ENCODE measurements around the gene SKA2.
"Not testable (repeated sequence)": the region's sequence is repeated elsewhere in the genome, so short reads cannot be mapped to it uniquely, and the experiment has no call there.

Gene SKA2, protein sequence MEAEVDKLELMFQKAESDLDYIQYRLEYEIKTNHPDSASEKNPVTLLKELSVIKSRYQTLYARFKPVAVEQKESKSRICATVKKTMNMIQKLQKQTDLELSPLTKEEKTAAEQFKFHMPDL

GRCh38 chr17:59154721-59155438, at the start of gene SKA2:
Gene SKA2 (minus strand): TSS chr17:59155186. CDS start chr17:59155163, 23 bp downstream.
- H3K4me1 Mint-ChIP-seq (ENCODE audit: low read depth) = peaks cover 43% of the 10 kb centered on the region
- H3K27ac Mint-ChIP-seq = no peak within 1 kb of the TSS
- H3K4me3 Mint-ChIP-seq = no peak within 1 kb of the TSS
- no peaks in the 10 kb centered on the region for H3K9me3 Mint-ChIP-seq
- H3K36me3 Mint-ChIP-seq (ENCODE audit: low read depth) = peaks cover 11% of the 10 kb centered on the region
- no peaks in the 10 kb centered on the region for H3K27me3 Mint-ChIP-seq (ENCODE audit: low read depth)

DNA sequence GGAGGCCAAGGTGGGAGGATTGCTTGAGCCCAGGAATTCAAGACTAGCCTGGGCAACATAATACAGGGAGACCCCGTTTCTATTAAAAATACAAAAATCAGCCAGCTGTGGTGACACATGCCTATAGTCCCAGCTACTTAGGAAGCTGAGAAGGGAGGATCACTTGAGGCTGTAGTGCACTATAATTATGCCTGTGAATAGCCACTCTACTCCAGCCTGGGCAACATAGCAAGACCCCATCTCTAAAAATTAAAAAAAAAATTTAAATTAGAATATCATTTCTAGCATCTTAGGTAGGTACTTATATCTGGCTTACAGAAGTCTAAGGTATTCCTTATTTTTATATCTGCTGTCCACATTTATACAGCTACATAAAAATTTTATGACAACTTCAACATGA, 47.3 kb upstream of the SKA2 start:
- no peak overlapping the region for H3K4me3 Mint-ChIP-seq
- H3K27me3 Mint-ChIP-seq (ENCODE audit: low read depth) = no peaks in the 10 kb centered on the region
- H3K4me1 Mint-ChIP-seq (ENCODE audit: low read depth) = no peaks in the 10 kb centered on the region
- no peaks in the 10 kb centered on the region for H3K9me3 Mint-ChIP-seq
- peaks cover 4% of the 10 kb centered on the region for H3K36me3 Mint-ChIP-seq (ENCODE audit: low read depth)
- no peak overlapping the region for H3K27ac Mint-ChIP-seq

DNA sequence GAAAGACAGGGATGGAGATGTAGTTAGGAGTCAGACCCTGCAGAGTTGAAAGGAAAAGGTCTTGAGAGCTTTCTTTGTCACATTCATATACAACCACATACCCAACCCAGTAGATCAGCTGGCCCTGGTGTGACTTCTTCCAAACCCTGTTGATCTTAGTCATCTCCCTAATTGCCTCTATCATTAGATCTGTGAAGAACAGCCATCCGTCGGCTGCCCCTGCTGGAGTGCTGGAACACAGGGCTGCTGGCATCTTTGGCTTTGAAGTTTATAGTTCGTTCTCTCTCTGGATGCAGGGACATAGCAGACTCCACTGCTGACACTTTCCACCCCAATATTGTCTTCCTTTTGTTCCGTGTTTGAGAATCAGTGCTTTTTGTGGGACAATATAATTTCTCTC, 44.4 kb upstream of the SKA2 start:
- Mint-ChIP-seq H3K36me3 (ENCODE audit: low read depth) (peaks cover 7% of the 10 kb centered on the region), H3K27me3 (ENCODE audit: low read depth) (no peaks in the 10 kb centered on the region), H3K27ac (no peak overlapping the region), H3K9me3 (no peaks in the 10 kb centered on the region), H3K4me1 (ENCODE audit: low read depth) (no peaks in the 10 kb centered on the region), H3K4me3 (no peak overlapping the region)

- H3K27ac Mint-ChIP-seq = no peak overlapping the region
- H3K27me3 Mint-ChIP-seq (ENCODE audit: low read depth) = no peaks in the 10 kb centered on the region
- H3K4me1 Mint-ChIP-seq (ENCODE audit: low read depth) = no peaks in the 10 kb centered on the region
- H3K4me3 Mint-ChIP-seq = no peak overlapping the region
- H3K36me3 Mint-ChIP-seq (ENCODE audit: low read depth) = peaks cover 27% of the 10 kb centered on the region
- no peaks in the 10 kb centered on the region for H3K9me3 Mint-ChIP-seq
Observed at GRCh38 chr17:59193336-59193862, 38.4 kb upstream of the SKA2 start.

GRCh38 chr17:59190806-59191205, 35.8 kb upstream of the SKA2 start:
- Mint-ChIP-seq H3K27me3 (ENCODE audit: low read depth) (no peaks in the 10 kb centered on the region), H3K9me3 (no peaks in the 10 kb centered on the region), H3K4me1 (ENCODE audit: low read depth) (peaks cover 2% of the 10 kb centered on the region), H3K4me3 (no peak overlapping the region), H3K27ac (no peak overlapping the region), H3K36me3 (ENCODE audit: low read depth) (peaks cover 34% of the 10 kb centered on the region)

- Mint-ChIP-seq H3K9me3 (no peaks in the 10 kb centered on the region), H3K4me3 (no peak overlapping the region), H3K4me1 (ENCODE audit: low read depth) (peaks cover 2% of the 10 kb centered on the region), H3K27me3 (ENCODE audit: low read depth) (no peaks in the 10 kb centered on the region), H3K27ac (no peak overlapping the region), H3K36me3 (ENCODE audit: low read depth) (peaks cover 23% of the 10 kb centered on the region)
Observed at GRCh38 chr17:59186850-59187249, 31.9 kb upstream of the SKA2 start.

DNA sequence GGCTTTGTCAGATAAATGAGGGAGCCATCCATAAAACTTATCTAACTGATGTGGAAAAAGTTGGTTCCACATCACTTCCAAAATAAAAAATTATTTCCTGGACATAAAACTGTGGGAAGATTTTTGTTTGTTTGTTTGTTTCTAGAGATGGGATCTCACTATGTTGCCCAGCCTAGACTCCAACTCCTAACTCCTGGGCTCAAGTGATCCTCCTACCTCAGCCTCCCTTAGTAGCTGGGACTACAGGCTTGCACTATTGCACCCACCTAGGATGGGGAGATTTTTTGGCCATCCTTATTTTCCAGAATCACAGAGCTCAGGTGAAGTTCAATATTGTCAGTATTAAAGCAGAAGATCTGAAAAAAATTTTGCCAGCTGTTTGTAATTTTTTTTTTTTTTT, 31.0 kb upstream of the SKA2 start:
- peaks cover 21% of the 10 kb centered on the region for H3K36me3 Mint-ChIP-seq (ENCODE audit: low read depth)
- no peaks in the 10 kb centered on the region for H3K27me3 Mint-ChIP-seq (ENCODE audit: low read depth)
- H3K4me1 Mint-ChIP-seq (ENCODE audit: low read depth) = peaks cover 2% of the 10 kb centered on the region
- H3K27ac Mint-ChIP-seq = no peak overlapping the region
- no peak overlapping the region for H3K4me3 Mint-ChIP-seq
- H3K9me3 Mint-ChIP-seq = no peaks in the 10 kb centered on the region

GRCh38 chr17:59181481-59181880, 26.5 kb upstream of the SKA2 start:
- H3K36me3 Mint-ChIP-seq (ENCODE audit: low read depth) = peaks cover 24% of the 10 kb centered on the region
- no peak overlapping the region for H3K27ac Mint-ChIP-seq
- peaks cover 7% of the 10 kb centered on the region for H3K4me1 Mint-ChIP-seq (ENCODE audit: low read depth)
- H3K4me3 Mint-ChIP-seq = no peak overlapping the region
- H3K9me3 Mint-ChIP-seq = no peaks in the 10 kb centered on the region
- H3K27me3 Mint-ChIP-seq (ENCODE audit: low read depth) = no peaks in the 10 kb centered on the region

- H3K4me3 Mint-ChIP-seq = no peak overlapping the region
- H3K9me3 Mint-ChIP-seq = no peaks in the 10 kb centered on the region
- H3K36me3 Mint-ChIP-seq (ENCODE audit: low read depth) = peaks cover 25% of the 10 kb centered on the region
- no peaks in the 10 kb centered on the region for H3K27me3 Mint-ChIP-seq (ENCODE audit: low read depth)
- H3K27ac Mint-ChIP-seq = no peak overlapping the region
- H3K4me1 Mint-ChIP-seq (ENCODE audit: low read depth) = peaks cover 5% of the 10 kb centered on the region
Observed at GRCh38 chr17:59180626-59181025, 25.6 kb upstream of the SKA2 start.

GRCh38 chr17:59179601-59180000, 24.6 kb upstream of the SKA2 start:
- H3K27me3 Mint-ChIP-seq (ENCODE audit: low read depth); H3K9me3 Mint-ChIP-seq; H3K4me1 Mint-ChIP-seq (ENCODE audit: low read depth); H3K27ac Mint-ChIP-seq; H3K4me3 Mint-ChIP-seq: not testable (repeated sequence)
- peaks cover 20% of the 10 kb centered on the region for H3K36me3 Mint-ChIP-seq (ENCODE audit: low read depth)

DNA sequence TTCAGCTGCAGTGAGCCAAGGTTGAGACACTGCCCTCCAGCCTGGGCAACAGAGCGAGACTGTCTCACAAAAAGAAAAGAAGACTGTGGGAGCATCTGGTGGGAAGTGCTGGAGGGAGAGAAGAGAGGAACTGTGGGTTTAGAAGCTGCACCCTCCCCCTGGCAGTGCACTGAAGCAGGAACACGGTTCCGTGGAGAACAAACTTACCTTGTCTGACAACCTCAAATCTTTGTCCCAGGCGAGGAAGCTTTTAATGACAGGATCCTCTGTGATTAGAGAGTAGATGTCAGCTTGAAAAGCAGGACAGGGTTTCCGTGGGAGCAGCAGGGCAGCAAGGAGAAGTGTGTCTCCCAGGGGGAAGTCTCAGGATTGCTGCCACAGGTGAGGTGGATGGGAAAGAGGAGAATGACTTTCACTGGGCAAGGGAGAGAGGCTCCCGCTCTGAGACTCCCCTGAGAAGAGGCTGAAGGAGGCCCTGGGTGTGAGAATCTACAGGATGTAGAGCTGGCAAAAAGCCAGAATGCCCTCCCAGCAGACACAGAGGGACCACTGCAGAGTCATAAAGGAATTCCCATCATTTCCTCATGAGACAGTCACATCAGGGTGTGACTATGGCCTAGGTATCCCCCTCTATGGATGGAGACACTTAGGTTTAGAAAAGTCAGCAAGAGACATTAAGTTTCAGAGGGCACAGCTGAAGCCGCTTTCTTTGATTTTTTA, 23.4 kb upstream of the SKA2 start:
- Mint-ChIP-seq H3K27ac (no peak overlapping the region), H3K36me3 (ENCODE audit: low read depth) (peaks cover 27% of the 10 kb centered on the region), H3K9me3 (no peaks in the 10 kb centered on the region), H3K4me1 (ENCODE audit: low read depth) (peaks cover 5% of the 10 kb centered on the region), H3K27me3 (ENCODE audit: low read depth) (no peaks in the 10 kb centered on the region), H3K4me3 (no peak overlapping the region)

DNA sequence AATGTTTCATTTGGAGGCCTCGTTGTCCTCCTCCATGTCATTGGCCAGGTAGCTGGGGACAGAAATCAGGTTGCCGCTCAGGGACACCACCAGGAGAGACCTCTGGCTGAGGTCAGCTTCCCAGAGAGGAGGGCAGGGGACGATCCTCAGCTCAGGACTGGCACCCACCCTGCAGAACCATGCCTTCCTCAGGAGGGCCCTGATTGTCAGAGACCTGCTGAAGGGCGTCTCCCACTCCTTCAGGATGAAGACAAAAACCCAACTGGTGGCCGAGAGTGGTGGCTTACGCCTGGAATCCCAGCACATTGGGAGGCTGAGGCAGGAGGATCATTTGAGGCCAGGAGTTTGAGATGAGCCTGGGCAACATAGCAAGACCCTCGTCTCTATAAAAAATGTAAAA, 20.1 kb upstream of the SKA2 start:
- Mint-ChIP-seq H3K27ac (no peak overlapping the region), H3K27me3 (ENCODE audit: low read depth) (no peaks in the 10 kb centered on the region), H3K4me3 (no peak overlapping the region), H3K9me3 (no peaks in the 10 kb centered on the region), H3K4me1 (ENCODE audit: low read depth) (peaks cover 5% of the 10 kb centered on the region), H3K36me3 (ENCODE audit: low read depth) (peaks cover 29% of the 10 kb centered on the region)

DNA sequence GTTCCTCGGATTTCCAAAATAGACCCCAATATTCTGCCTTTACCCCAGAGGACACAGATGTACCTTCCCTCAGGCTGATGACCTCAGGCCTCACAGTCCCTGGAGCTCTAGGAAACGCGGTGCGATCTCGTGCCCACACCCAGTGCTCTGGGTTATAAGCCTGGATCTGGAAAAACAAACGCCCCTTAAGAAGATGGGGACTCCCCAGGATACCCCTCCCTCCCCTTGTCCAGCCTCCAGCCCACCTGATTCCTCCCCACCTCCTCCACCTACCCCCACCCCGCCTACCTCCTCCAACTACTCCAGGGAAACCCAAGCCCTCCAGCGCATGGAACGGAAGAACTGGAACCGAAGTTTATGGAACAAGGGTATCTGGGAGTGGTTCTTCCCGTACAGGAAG, 19.7 kb upstream of the SKA2 start:
- H3K4me3 Mint-ChIP-seq = no peak overlapping the region
- H3K27ac Mint-ChIP-seq = no peak overlapping the region
- H3K27me3 Mint-ChIP-seq (ENCODE audit: low read depth) = no peaks in the 10 kb centered on the region
- peaks cover 26% of the 10 kb centered on the region for H3K36me3 Mint-ChIP-seq (ENCODE audit: low read depth)
- peaks cover 5% of the 10 kb centered on the region for H3K4me1 Mint-ChIP-seq (ENCODE audit: low read depth)
- H3K9me3 Mint-ChIP-seq = no peaks in the 10 kb centered on the region

- Mint-ChIP-seq H3K9me3 (no peaks in the 10 kb centered on the region), H3K36me3 (ENCODE audit: low read depth) (peaks cover 25% of the 10 kb centered on the region), H3K4me1 (ENCODE audit: low read depth) (peaks cover 8% of the 10 kb centered on the region), H3K27me3 (ENCODE audit: low read depth) (no peaks in the 10 kb centered on the region), H3K4me3 (no peak overlapping the region), H3K27ac (no peak overlapping the region)
Observed at GRCh38 chr17:59172436-59173004, 17.5 kb upstream of the SKA2 start.

DNA sequence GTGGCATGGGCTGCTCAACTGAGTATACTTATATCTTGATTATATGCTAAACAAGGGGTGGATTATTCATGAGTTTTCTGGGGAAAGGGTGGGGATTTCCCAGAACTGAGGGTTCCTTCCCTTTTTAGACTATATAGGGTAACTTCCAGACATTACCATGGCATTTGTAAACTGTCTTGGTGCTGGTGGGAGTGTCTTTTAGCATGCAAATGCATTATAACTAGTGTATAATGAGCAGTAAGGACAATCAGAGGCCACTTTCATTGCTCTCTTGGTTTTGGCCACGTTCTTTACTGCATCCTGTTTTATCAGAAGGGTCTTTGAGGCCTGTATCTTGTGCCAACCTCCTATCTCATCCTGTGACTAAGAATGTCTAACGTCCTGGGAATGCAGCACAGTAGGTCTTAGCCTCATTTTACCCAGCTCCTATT, 12.6 kb upstream of the SKA2 start:
- Mint-ChIP-seq H3K27me3 (ENCODE audit: low read depth) (no peaks in the 10 kb centered on the region), H3K4me3 (no peak overlapping the region), H3K9me3 (no peaks in the 10 kb centered on the region), H3K36me3 (ENCODE audit: low read depth) (peaks cover 6% of the 10 kb centered on the region), H3K4me1 (ENCODE audit: low read depth) (peaks cover 5% of the 10 kb centered on the region), H3K27ac (no peak overlapping the region)

Data from T-helper 1 cell treated with Interleukin-12 subunit alpha and Interleukin-12 subunit beta and Interleukin-4 antibody, amounts not matched to agents 30 μg/mL and 1 μg/mL, for 36 hours (primary cell).